HG02970 (cell line): ENCODE results near the gene NRM.

ENCODE experiments used
- ATAC-seq: cut with Tn5 transposase; IDR thresholded peaks from one replicate; pipeline ENCODE4 v1.9.1; 2021; ENCODE audit warnings: mild to moderate bottlenecking, moderate library complexity, moderate number of reproducible peaks; ENCODE audit not compliant: unreplicated experiment, low FRiP score

The NRM gene

GRCh38 chr6:30689022-30689865, 1.5 kb downstream of the NRM start:
- no peak for ATAC-seq

DNA sequence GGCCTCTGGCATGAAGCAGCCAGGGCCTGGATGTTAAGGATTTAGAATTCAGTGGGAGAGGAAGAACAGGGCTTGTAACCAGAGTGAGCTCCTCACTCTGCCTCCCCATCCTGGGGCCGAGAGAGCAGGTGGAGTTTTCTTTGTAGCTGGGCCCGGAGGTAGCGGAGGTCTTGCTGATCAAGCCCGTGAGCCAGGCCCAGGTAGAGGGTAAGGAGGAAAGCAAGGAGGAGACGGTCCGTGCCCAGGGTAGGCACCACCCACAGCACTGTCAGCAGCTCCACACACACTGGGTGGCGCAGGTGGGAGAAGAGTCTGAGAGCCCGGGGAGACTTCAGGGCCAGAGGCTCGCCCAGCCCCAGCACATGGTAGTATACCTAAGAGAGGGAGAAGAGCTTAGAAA, 2.2 kb downstream of the NRM start:
- ATAC-seq = no peak

DNA sequence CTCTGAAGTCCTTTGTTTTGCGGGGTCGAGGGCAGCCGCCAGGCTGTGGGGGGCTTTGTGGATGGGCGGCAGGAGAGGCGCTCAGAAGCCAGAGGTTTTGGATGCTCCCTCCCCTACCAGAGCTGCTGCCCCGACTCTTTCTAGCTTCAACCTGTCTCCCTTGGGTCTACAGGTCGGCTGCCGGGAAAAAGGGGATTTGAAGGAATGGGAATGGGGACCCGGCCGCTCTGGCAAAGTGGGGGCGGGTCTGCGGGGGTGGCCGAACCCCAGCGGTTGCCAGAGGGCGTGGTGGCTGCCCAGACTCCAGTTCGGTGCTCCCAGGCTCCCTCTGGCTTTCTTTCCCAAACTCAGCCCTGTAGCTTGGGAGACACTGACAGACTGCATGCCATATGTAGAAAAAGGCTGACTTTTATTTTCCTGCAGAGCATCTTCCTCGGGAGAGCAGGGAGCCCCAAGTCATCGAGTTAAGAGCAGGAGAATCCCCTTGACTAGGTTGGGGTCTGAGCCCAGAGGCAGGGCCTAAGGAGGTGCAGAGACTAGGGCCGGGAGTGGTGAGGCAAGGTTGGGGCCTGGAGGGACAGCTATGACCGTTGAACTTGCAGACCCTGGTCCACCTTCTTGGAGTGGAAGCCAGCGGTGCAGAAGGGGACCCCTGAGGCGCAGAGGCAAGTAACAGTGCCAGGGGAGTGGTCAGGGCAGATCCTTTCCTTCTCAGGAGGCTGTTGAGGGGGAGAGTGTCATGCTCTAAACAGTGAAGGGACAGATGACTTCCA, 2.9 kb downstream of the NRM start:
- ATAC-seq = no peak

DNA sequence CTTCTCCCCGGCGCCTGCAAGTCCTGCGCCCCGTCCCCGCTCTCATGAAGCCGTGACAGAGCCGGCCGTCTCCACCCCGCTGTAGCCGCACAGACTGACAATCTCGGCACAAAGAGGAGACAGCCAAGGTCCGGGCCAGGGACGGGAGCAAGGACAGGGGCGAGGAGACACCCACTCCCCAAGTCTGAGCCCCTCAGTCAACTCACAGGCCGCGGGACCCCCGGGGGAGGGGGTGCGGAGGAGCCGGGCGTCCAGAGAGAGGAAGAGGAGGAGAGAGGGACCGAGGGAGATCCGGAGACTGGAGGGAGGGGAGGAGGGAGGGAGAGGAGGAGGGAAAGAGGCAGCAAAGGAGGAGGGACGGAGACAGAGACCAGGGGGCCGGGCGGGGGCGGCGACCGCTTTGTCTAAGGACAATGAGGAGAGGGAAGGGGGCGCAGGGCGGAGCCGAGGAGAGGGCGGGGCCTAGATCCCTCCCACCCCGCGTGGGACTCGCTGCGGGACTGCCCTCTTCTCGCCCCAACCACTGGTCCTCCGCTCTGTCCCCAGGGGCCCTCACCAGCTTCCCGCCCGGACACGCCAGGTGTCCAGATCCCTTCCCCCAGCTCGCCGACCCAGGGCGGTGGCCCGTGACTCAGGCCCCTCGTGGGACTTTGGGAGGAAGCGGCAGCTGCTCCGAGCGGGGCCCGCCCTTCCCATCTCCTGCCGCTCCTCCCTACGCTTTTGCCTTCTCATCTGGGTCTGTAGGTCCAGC, 3.7 kb downstream of the NRM start:
- peak; percentile 48 for ATAC-seq

GRCh38 chr6:30686009-30686907, 4.5 kb downstream of the NRM start, which contains the start of gene PPP1R18:
PPP1R18 (minus strand) TSS chr6:30686645; CDS start chr6:30686018, 627 bp downstream.
- no peak for ATAC-seq

- no peak for ATAC-seq
Measured at GRCh38 chr6:30685157-30686008, 5.4 kb downstream of the NRM start.

DNA sequence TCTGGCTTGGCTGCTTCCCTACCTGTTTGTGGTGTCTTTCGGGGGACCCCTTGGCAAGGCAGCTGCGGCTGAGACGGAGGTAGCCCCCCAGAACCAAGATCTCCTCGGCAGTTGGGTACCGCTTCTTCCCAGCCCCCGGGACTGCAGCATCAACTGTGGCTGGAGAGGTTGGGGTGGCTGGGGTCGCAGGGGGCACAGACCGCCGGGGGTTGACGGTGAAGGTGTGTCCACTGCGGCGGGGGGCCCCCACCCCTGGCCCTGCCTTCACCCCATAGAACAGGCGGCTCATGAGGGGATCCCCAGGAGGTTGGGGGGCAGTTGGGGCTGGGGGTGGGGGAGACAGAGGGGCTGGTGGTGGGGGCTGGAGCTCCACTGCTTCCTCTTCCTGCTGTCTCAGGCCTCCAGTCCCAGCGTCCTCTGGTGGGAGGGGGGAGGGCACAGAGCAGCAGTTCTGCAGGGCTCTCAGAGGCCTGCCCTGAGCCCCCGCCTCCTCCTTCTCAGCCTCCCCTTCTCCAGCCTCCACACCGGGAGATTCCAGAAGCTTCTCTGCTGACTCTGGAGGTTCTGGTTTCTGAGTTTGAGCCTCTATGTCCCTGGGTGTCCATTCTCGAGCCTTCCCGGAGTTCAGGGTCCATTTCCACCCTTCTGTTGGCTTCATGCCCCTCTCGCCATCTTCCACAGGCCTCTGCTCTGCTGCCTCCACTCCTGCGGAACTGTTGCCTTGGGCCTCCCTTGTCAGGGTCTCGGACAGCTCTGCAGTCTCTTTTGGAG, 6.2 kb downstream of the NRM start:
- ATAC-seq = no peak

- ATAC-seq = no peak
Measured at GRCh38 chr6:30683980-30684338, 6.8 kb downstream of the NRM start.

GRCh38 chr6:30683183-30683979, 7.4 kb downstream of the NRM start:
- no peak for ATAC-seq

GRCh38 chr6:30682143-30683117, 8.4 kb downstream of the NRM start:
- ATAC-seq = peak; percentile 32

DNA sequence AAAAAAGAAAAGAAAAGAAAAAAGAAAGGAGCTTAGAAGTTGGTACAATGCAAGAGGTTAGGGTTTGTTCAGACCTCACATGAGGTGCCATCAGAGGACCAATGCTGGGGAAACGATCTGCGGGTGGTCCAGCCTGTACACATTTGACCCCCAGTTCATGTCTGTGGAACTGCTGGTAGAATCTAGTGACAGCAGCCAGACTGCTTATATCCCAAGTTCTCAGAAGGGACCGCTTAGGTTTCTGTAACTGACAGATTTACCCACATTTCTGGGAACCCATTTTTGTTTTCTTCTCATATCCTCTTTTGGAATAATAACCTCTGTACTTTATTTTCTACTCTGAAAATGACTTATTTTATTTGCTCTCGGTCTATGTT, 9.0 kb downstream of the NRM start:
- no peak for ATAC-seq

- no peak for ATAC-seq
Measured at GRCh38 chr6:30679765-30680535, 10.8 kb downstream of the NRM start.

GRCh38 chr6:30678964-30679726, 11.6 kb downstream of the NRM start:
- ATAC-seq = no peak

- no peak for ATAC-seq
Measured at GRCh38 chr6:30676660-30677285, 14.0 kb downstream of the NRM start.
